HG03565 (cell line): Measurements from ENCODE around the gene SYT13.
"Not testable (repeated sequence)": the region's sequence is repeated elsewhere in the genome, so short reads cannot be mapped to it uniquely, and the experiment has no call there.

ENCODE experiments used
- ATAC-seq: cut with Tn5 transposase; IDR thresholded peaks from one replicate; pipeline ENCODE4 v1.9.1; 2021; ENCODE audit warnings: mild to moderate bottlenecking, moderate library complexity; ENCODE audit not compliant: unreplicated experiment

Gene SYT13

GRCh38 chr11:45250035-45250718, 36.0 kb downstream of the SYT13 start:
- ATAC-seq = no peak

GRCh38 chr11:45249372-45249771, 36.8 kb downstream of the SYT13 start:
- not testable (repeated sequence) for ATAC-seq

- no peak for ATAC-seq
These were observed 37.6 kb downstream of the SYT13 start for GRCh38 chr11:45248501-45249011.

- ATAC-seq = no peak
These were observed 38.7 kb downstream of the SYT13 start for GRCh38 chr11:45247433-45247832.

- no peak for ATAC-seq
These were observed 39.9 kb downstream of the SYT13 start for GRCh38 chr11:45246241-45246640.

GRCh38 chr11:45245218-45246045, 40.7 kb downstream of the SYT13 start:
- no peak for ATAC-seq

- ATAC-seq = no peak
These were observed 42.2 kb downstream of the SYT13 start for GRCh38 chr11:45243967-45244366.

- no peak for ATAC-seq
These were observed 46.4 kb downstream of the SYT13 start for GRCh38 chr11:45239733-45240132.

GRCh38 chr11:45238724-45239123, 47.4 kb downstream of the SYT13 start:
- no peak for ATAC-seq

GRCh38 chr11:45237711-45238315, 48.3 kb downstream of the SYT13 start:
- no peak for ATAC-seq

- no peak for ATAC-seq
These were observed 51.7 kb downstream of the SYT13 start for GRCh38 chr11:45234306-45235006.

GRCh38 chr11:45233804-45234170, 52.4 kb downstream of the SYT13 start:
- ATAC-seq = no peak

- peak; percentile 63 for ATAC-seq
These were observed 52.9 kb downstream of the SYT13 start for GRCh38 chr11:45233121-45233803.

- no peak for ATAC-seq
These were observed 53.6 kb downstream of the SYT13 start for GRCh38 chr11:45232341-45233080.

GRCh38 chr11:45229401-45230020, 56.6 kb downstream of the SYT13 start:
- no peak for ATAC-seq

GRCh38 chr11:45227836-45228235, 58.3 kb downstream of the SYT13 start:
- no peak for ATAC-seq

GRCh38 chr11:45226901-45227300, 59.2 kb downstream of the SYT13 start:
- ATAC-seq = no peak

- no peak for ATAC-seq
These were observed 59.9 kb downstream of the SYT13 start for GRCh38 chr11:45225961-45226871.
